GM23338 (cell line): Measurements from ENCODE around the gene C12orf42. TPM values are rescaled to one million over a fixed set of nuclear protein-coding genes. Genes with fewer than 3 reads are reported as not detected.

Experiments used
- ATAC-seq: fragments of 200-7000 bp; cut with Tn5 transposase; 3 replicates; pipeline ENCODE4 v1.9.1; 2020
- DNase-seq: peaks from one replicate; pipeline ENCODE4 v3.0.0-alpha.2; 2015; ENCODE audit warnings: low spot score
- H2AFZ ChIP-seq: fragments of 200-600 bp; sonication (generic); 2 replicates; pipeline ENCODE4 v1.8.0; 2016; ENCODE audit warnings: antibody characterized with exemption, mild to moderate bottlenecking, moderate library complexity
- H3F3A ChIP-seq: fragments of 200-600 bp; sonication (generic); replicated peaks from 2 replicates; pipeline ENCODE4 v1.8.0; 2017; ENCODE audit warnings: antibody characterized with exemption, mixed run types, low read depth
- H3K27ac ChIP-seq: fragments of 200-600 bp; sonication (generic); 2 replicates; pipeline ENCODE4 v1.6.1; 2016; ENCODE audit warnings: low read depth
- H3K27me3 ChIP-seq: fragments of 200-600 bp; sonication (generic); 2 replicates; pipeline ENCODE4 v1.8.0; 2016; ENCODE audit warnings: mild to moderate bottlenecking, mixed run types, moderate library complexity; ENCODE audit not compliant: insufficient read depth
- H3K36me3 ChIP-seq: fragments of 200-600 bp; sonication (generic); 2 replicates; pipeline ENCODE4 v1.8.0; 2016; ENCODE audit warnings: mild to moderate bottlenecking; ENCODE audit not compliant: insufficient read depth
- H3K4me1 ChIP-seq: fragments of 200-600 bp; sonication (generic); 2 replicates; pipeline ENCODE4 v1.8.0; 2016; ENCODE audit warnings: mild to moderate bottlenecking, moderate library complexity; ENCODE audit not compliant: insufficient read depth
- H3K4me2 ChIP-seq: fragments of 200-600 bp; sonication (generic); 2 replicates; pipeline ENCODE4 v1.7.1; 2017; ENCODE audit warnings: mixed run types
- H3K4me3 ChIP-seq: fragments of 200-600 bp; sonication (generic); 2 replicates; pipeline ENCODE4 v1.6.1; 2016; ENCODE audit warnings: mixed run types
- H3K79me2 ChIP-seq: fragments of 200-600 bp; sonication (generic); replicated peaks from 2 replicates; pipeline ENCODE4 v1.8.0; 2017; ENCODE audit warnings: mild to moderate bottlenecking; ENCODE audit not compliant: insufficient read depth
- H3K9me2 ChIP-seq: fragments of 200-600 bp; sonication (generic); 2 replicates; pipeline ENCODE4 v1.8.0; 2017; ENCODE audit not compliant: insufficient read depth
- H4K20me1 ChIP-seq: fragments of 200-600 bp; sonication (generic); replicated peaks from 2 replicates; pipeline ENCODE4 v1.8.0; 2017; ENCODE audit warnings: mild to moderate bottlenecking; ENCODE audit not compliant: insufficient read depth
- H3K27ac Mint-ChIP-seq: 2 replicates; pipeline ENCODE4 v1.8.0; 2020; ENCODE audit warnings: inconsistent platforms, mild to moderate bottlenecking, moderate library complexity, mixed read lengths
- H3K27me3 Mint-ChIP-seq: 3 replicates; pipeline ENCODE4 v1.8.0; 2022; ENCODE audit warnings: low read depth, mild to moderate bottlenecking, moderate library complexity, mixed read lengths, inconsistent platforms; ENCODE audit not compliant: insufficient read depth, poor library complexity
- H3K36me3 Mint-ChIP-seq: 3 replicates; pipeline ENCODE4 v1.8.0; 2021; ENCODE audit warnings: low read depth, mild to moderate bottlenecking, inconsistent platforms, moderate library complexity, mixed read lengths
- H3K4me1 Mint-ChIP-seq: 3 replicates; pipeline ENCODE4 v1.8.0; 2020; ENCODE audit warnings: mild to moderate bottlenecking, inconsistent platforms, mixed read lengths
- H3K4me3 Mint-ChIP-seq: 3 replicates; pipeline ENCODE4 v1.8.0; 2021; ENCODE audit warnings: moderate library complexity, mild to moderate bottlenecking, inconsistent platforms, mixed read lengths
- H3K9me3 Mint-ChIP-seq: 3 replicates; pipeline ENCODE4 v1.8.0; 2020; ENCODE audit warnings: moderate library complexity, mild to moderate bottlenecking, inconsistent platforms, mixed read lengths
- EZH2phosphoT487 ChIP-seq: fragments of 200-600 bp; sonication (generic); IDR thresholded peaks from one replicate; pipeline ENCODE4 v1.8.1; 2018; ENCODE audit warnings: antibody characterized with exemption; ENCODE audit not compliant: unreplicated experiment
- NANOG ChIP-seq: IDR thresholded peaks from 2 replicates; pipeline ENCODE4 v1.6.1; 2016; ENCODE audit warnings: antibody characterized with exemption, borderline replicate concordance
- POLR2AphosphoS5 ChIP-seq: IDR thresholded peaks from 2 replicates; pipeline ENCODE4 v1.6.1; 2016; ENCODE audit warnings: antibody characterized with exemption, low read depth
- ZNF331 ChIP-seq: fragments of 250-450 bp; sonication (Bioruptor Pico); IDR thresholded peaks from 2 replicates; pipeline ENCODE4 v1.5.0; 2020; ENCODE audit warnings: low read depth, mild to moderate bottlenecking, moderate library complexity
- polyA plus RNA-seq: library from polyadenylated mRNA; unstranded; fragments of >200 nt; fragmentation: Nextera tagmentation; extraction: Ambion mirVana; gene quantifications from 2 replicates; pipeline ENCODE4 v1.2.1, GENCODE V29; 2016
- total RNA-seq: library from RNA; depleted of rRNA; stranded (reverse); fragments of >200 nt; shearing (Covaris generic); gene quantifications from 2 replicates; pipeline ENCODE4 v1.2.3, GENCODE V29; 2014
- TF ChIP-seq, protein P1 (sequence below): fragments of 250-450 bp; sonication (Bioruptor Pico); IDR thresholded peaks from 2 replicates; pipeline ENCODE4 v1.5.0; 2020; ENCODE audit warnings: mild to moderate bottlenecking, moderate library complexity
- TF ChIP-seq, protein P2 (sequence below), 2 experiments: fragments of 200-600 bp in 1 of 2; sonication (generic) in 1 of 2; conservative IDR thresholded peaks; 2 replicates each; pipeline versions ENCODE4 v1.5.1 to v1.6.1; 2016 to 2017; ENCODE audit warnings: antibody characterized with exemption in 2 of 2, low read depth in 2 of 2, mild to moderate bottlenecking in 2 of 2, moderate library complexity in 1 of 2

C12orf42 gene
- total and polyA plus RNA-seq, 2 experiments from 2014 or later = 0.45 TPM; not detected in 1

DNA sequence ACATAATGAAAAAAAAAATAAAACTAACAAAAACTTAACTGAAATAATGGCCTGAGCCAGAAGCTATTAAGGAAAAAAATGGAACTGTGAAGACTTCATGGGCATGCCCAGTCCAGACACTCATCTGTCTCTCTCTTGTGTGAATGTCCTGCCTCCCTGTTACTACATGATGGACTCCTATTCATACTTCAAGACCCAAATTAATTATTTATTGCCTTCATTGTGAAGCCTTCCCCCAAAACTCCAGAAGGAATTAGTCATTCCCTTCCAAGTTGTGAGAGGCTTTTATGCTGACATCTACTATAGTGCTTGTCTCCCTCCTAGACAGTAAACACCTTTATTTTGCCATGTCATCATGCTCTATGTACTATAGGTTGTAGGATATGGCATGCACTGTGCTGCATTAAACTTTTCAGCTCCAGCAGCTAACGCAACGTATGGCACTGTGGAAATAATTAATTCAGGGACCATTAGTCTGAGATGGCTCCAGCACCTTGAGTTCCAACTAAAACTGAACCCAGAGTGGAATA, 25.0 kb upstream of the C12orf42 start:
- no peaks in the 10 kb centered on the region for H3K36me3 ChIP-seq
- Mint-ChIP-seq H3K36me3 (no peaks in the 10 kb centered on the region), H3K27me3 (no peaks in the 10 kb centered on the region), H3K9me3 (no peaks in the 10 kb centered on the region), H3K27ac (no peak overlapping the region), H3K4me1 (no peaks in the 10 kb centered on the region), H3K4me3 (no peak overlapping the region)
- H3F3A ChIP-seq = no peaks in the 10 kb centered on the region
- H2AFZ ChIP-seq = no peak overlapping the region
- H4K20me1 ChIP-seq = no peaks in the 10 kb centered on the region
- H3K27me3 ChIP-seq = no peaks in the 10 kb centered on the region
- no peak overlapping the region for H3K4me2 ChIP-seq
- DNase-seq = no peak
- H3K4me1 ChIP-seq = no peaks in the 10 kb centered on the region
- no peak overlapping the region for H3K27ac ChIP-seq
- TF ChIP-seq POLR2AphosphoS5 = no peak
- TF ChIP-seq NANOG = no peak
- TF ChIP-seq, protein P1, sequence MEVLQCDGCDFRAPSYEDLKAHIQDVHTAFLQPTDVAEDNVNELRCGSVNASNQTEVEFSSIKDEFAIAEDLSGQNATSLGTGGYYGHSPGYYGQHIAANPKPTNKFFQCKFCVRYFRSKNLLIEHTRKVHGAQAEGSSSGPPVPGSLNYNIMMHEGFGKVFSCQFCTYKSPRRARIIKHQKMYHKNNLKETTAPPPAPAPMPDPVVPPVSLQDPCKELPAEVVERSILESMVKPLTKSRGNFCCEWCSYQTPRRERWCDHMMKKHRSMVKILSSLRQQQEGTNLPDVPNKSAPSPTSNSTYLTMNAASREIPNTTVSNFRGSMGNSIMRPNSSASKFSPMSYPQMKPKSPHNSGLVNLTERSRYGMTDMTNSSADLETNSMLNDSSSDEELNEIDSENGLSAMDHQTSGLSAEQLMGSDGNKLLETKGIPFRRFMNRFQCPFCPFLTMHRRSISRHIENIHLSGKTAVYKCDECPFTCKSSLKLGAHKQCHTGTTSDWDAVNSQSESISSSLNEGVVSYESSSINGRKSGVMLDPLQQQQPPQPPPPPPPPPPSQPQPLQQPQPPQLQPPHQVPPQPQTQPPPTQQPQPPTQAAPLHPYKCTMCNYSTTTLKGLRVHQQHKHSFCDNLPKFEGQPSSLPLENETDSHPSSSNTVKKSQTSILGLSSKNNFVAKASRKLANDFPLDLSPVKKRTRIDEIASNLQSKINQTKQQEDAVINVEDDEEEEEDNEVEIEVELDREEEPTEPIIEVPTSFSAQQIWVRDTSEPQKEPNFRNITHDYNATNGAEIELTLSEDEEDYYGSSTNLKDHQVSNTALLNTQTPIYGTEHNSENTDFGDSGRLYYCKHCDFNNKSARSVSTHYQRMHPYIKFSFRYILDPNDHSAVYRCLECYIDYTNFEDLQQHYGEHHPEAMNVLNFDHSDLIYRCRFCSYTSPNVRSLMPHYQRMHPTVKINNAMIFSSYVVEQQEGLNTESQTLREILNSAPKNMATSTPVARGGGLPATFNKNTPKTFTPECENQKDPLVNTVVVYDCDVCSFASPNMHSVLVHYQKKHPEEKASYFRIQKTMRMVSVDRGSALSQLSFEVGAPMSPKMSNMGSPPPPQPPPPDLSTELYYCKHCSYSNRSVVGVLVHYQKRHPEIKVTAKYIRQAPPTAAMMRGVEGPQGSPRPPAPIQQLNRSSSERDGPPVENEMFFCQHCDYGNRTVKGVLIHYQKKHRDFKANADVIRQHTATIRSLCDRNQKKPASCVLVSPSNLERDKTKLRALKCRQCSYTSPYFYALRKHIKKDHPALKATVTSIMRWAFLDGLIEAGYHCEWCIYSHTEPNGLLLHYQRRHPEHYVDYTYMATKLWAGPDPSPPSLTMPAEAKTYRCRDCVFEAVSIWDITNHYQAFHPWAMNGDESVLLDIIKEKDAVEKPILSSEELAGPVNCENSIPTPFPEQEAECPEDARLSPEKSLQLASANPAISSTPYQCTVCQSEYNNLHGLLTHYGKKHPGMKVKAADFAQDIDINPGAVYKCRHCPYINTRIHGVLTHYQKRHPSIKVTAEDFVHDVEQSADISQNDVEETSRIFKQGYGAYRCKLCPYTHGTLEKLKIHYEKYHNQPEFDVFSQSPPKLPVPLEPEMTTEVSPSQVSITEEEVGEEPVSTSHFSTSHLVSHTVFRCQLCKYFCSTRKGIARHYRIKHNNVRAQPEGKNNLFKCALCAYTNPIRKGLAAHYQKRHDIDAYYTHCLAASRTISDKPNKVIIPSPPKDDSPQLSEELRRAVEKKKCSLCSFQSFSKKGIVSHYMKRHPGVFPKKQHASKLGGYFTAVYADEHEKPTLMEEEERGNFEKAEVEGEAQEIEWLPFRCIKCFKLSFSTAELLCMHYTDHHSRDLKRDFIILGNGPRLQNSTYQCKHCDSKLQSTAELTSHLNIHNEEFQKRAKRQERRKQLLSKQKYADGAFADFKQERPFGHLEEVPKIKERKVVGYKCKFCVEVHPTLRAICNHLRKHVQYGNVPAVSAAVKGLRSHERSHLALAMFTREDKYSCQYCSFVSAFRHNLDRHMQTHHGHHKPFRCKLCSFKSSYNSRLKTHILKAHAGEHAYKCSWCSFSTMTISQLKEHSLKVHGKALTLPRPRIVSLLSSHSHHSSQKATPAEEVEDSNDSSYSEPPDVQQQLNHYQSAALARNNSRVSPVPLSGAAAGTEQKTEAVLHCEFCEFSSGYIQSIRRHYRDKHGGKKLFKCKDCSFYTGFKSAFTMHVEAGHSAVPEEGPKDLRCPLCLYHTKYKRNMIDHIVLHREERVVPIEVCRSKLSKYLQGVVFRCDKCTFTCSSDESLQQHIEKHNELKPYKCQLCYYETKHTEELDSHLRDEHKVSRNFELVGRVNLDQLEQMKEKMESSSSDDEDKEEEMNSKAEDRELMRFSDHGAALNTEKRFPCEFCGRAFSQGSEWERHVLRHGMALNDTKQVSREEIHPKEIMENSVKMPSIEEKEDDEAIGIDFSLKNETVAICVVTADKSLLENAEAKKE (CRISPR knock-in tag) = no peak
- no peak for TF ChIP-seq EZH2phosphoT487
- no peak for TF ChIP-seq ZNF331 (CRISPR knock-in tag)
- TF ChIP-seq, protein P2, sequence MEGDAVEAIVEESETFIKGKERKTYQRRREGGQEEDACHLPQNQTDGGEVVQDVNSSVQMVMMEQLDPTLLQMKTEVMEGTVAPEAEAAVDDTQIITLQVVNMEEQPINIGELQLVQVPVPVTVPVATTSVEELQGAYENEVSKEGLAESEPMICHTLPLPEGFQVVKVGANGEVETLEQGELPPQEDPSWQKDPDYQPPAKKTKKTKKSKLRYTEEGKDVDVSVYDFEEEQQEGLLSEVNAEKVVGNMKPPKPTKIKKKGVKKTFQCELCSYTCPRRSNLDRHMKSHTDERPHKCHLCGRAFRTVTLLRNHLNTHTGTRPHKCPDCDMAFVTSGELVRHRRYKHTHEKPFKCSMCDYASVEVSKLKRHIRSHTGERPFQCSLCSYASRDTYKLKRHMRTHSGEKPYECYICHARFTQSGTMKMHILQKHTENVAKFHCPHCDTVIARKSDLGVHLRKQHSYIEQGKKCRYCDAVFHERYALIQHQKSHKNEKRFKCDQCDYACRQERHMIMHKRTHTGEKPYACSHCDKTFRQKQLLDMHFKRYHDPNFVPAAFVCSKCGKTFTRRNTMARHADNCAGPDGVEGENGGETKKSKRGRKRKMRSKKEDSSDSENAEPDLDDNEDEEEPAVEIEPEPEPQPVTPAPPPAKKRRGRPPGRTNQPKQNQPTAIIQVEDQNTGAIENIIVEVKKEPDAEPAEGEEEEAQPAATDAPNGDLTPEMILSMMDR (conservative IDR thresholded peaks at IDR 0.05; ENCODE audit: low read depth in 2 of 2) = no peak
- no peak overlapping the region for H3K4me3 ChIP-seq
- no peak for ATAC-seq
- H3K79me2 ChIP-seq = no peaks in the 10 kb centered on the region
- peaks cover 7% of the 10 kb centered on the region; the same call in 1 of the 2 replicates for H3K9me2 ChIP-seq
